ENCODE data around the gene REL.

REL gene

GRCh38 chr2:60966507-60967405 lies 85.4 kb downstream of the REL start:
- DNase-seq, result no peak

- DNase-seq, result no peak
These were observed 91.7 kb downstream of the REL start for GRCh38 chr2:60972889-60973656.

GRCh38 chr2:60973705-60974104 lies 92.3 kb downstream of the REL start:
- DNase-seq, result no peak

GRCh38 chr2:60974652-60975051 lies 93.3 kb downstream of the REL start:
- DNase-seq, result no peak
